ENCODE measurements around the gene FAM229B. TPM values are rescaled to one million over a fixed set of nuclear protein-coding genes. Genes with fewer than 3 reads are reported as not detected.

Gene FAM229B
- total RNA-seq, 1 donor from 2014 or later: 11.0 TPM

- H3K36me3 ChIP-seq: peaks cover 0 to 41% of the 10 kb centered on the region in 2 donors
- no peak for DNase-seq (ENCODE audit: extremely low spot score in 2 of 2)
- no peak for TF ChIP-seq POLR2A (IDR thresholded peaks at IDR 0.05)
- H3K9me3 ChIP-seq: no peaks in the 10 kb centered on the region
- no peak overlapping the region for H3K27ac ChIP-seq
- intact Hi-C loops (cut with DNase I): no loop called here
- H3K4me3 ChIP-seq: no peak overlapping the region
- no peaks in the 10 kb centered on the region for H3K27me3 ChIP-seq
- H3K4me1 ChIP-seq: no peaks in the 10 kb centered on the region
These were observed 28.8 kb downstream of the FAM229B start for GRCh38 chr6:112116221-112116620.

- intact Hi-C loops (cut with DNase I): no loop called here
- Histone ChIP-seq H3K27me3 (no peaks in the 10 kb centered on the region), H3K4me1 (no peaks in the 10 kb centered on the region), H3K9me3 (no peaks in the 10 kb centered on the region), H3K4me3 (no peak overlapping the region), H3K27ac (no peak overlapping the region), H3K36me3 (peaks cover 0 to 37% of the 10 kb centered on the region in 2 donors)
- TF ChIP-seq CTCF (IDR thresholded peaks at IDR 0.05): no peak
- TF ChIP-seq POLR2A (IDR thresholded peaks at IDR 0.05): no peak
- no peak for TF ChIP-seq POLR2AphosphoS5 (IDR thresholded peaks at IDR 0.05; ENCODE audit: insufficient read depth in 1 of 2, low read depth in 1 of 2)
- DNase-seq (ENCODE audit: extremely low spot score in 2 of 2): no peak
These were observed 30.2 kb downstream of the FAM229B start for GRCh38 chr6:112117554-112117953.

GRCh38 chr6:112118034-112118433 is 30.6 kb downstream of the FAM229B start:
- no peak overlapping the region for H3K4me3 ChIP-seq
- intact Hi-C loops (cut with DNase I): no loop called here
- no peak for DNase-seq (ENCODE audit: extremely low spot score in 2 of 2)
- H3K36me3 ChIP-seq: peaks cover 0 to 37% of the 10 kb centered on the region in 2 donors
- H3K9me3 ChIP-seq: no peaks in the 10 kb centered on the region
- no peaks in the 10 kb centered on the region for H3K4me1 ChIP-seq
- H3K27me3 ChIP-seq: no peaks in the 10 kb centered on the region
- TF ChIP-seq POLR2AphosphoS5 (IDR thresholded peaks at IDR 0.05; ENCODE audit: insufficient read depth in 1 of 2, low read depth in 1 of 2) (no peak), CTCF (IDR thresholded peaks at IDR 0.05) (no peak), POLR2A (IDR thresholded peaks at IDR 0.05) (no peak)
- no peak overlapping the region for H3K27ac ChIP-seq

- Histone ChIP-seq H3K36me3 (peaks cover 0 to 32% of the 10 kb centered on the region in 2 donors), H3K27me3 (no peaks in the 10 kb centered on the region), H3K4me3 (no peak overlapping the region), H3K4me1 (no peaks in the 10 kb centered on the region), H3K27ac (no peak overlapping the region), H3K9me3 (no peaks in the 10 kb centered on the region)
- DNase-seq (ENCODE audit: extremely low spot score in 2 of 2): no peak
- intact Hi-C loops (cut with DNase I): no loop called here
- TF ChIP-seq CTCF (IDR thresholded peaks at IDR 0.05) (no peak), POLR2AphosphoS5 (IDR thresholded peaks at IDR 0.05; ENCODE audit: insufficient read depth in 1 of 2, low read depth in 1 of 2) (no peak)
These were observed 35.4 kb downstream of the FAM229B start for GRCh38 chr6:112122756-112123155.

GRCh38 chr6:112123982-112124381 is 36.6 kb downstream of the FAM229B start:
- Histone ChIP-seq H3K36me3 (peaks cover 0 to 33% of the 10 kb centered on the region in 2 donors), H3K27ac (no peak overlapping the region)
- TF ChIP-seq CTCF (IDR thresholded peaks at IDR 0.05): no peak
- TF ChIP-seq POLR2A (IDR thresholded peaks at IDR 0.05): no peak
- TF ChIP-seq POLR2AphosphoS5 (IDR thresholded peaks at IDR 0.05; ENCODE audit: insufficient read depth in 1 of 2, low read depth in 1 of 2): no peak

GRCh38 chr6:112128208-112128607 is 40.8 kb downstream of the FAM229B start:
- intact Hi-C loops (cut with DNase I): no loop called here
- no peak for TF ChIP-seq POLR2AphosphoS5 (IDR thresholded peaks at IDR 0.05; ENCODE audit: insufficient read depth in 1 of 2, low read depth in 1 of 2)
- no peak for TF ChIP-seq POLR2A (IDR thresholded peaks at IDR 0.05)
- TF ChIP-seq CTCF (IDR thresholded peaks at IDR 0.05): no peak
- Histone ChIP-seq H3K27ac (no peak overlapping the region), H3K4me3 (no peak overlapping the region), H3K36me3 (peaks cover 0 to 41% of the 10 kb centered on the region in 2 donors), H3K4me1 (no peaks in the 10 kb centered on the region), H3K9me3 (no peaks in the 10 kb centered on the region), H3K27me3 (no peaks in the 10 kb centered on the region)
- no peak for DNase-seq (ENCODE audit: extremely low spot score in 2 of 2)

More at GRCh38 chr6:112123982-112124381, 36.6 kb downstream of the FAM229B start:
- Histone ChIP-seq H3K4me3 (no peak overlapping the region), H3K4me1 (no peaks in the 10 kb centered on the region), H3K27me3 (no peaks in the 10 kb centered on the region), H3K9me3 (no peaks in the 10 kb centered on the region)
- DNase-seq (ENCODE audit: extremely low spot score in 2 of 2): no peak
- intact Hi-C loops (cut with DNase I): no loop called here

Measured in vagina (tissue), 2 donors.